ENCODE measurements around the gene RNASEH1.
"Not testable (repeated sequence)": the region's sequence is repeated elsewhere in the genome, so short reads cannot be mapped to it uniquely, and the experiment has no call there.

Gene RNASEH1

DNA sequence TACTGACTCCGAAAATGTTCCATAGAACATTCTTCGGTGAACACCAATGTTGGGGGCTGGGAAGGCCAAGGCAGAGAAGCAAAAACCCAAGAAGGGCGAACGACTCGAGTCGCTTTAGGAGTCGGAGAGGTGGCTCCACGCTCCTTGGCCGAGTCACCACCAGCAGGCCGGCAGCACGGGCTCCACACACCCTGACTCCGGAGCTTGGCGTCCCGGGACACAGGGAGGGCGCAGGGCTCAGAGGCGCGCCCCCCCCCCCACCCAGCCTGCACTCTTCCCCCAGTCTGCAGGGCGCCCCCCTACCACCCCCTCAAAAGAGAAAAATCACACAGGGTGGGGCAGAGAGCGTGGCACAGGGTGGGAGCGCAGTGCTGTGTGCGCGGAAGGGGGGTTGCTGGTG is 31.3 kb downstream of the RNASEH1 start:
- TF ChIP-seq SPI1 (IDR thresholded peaks at IDR 0.05; ENCODE audit: low read depth, low read length) (no peak), POLR2AphosphoS5 (IDR thresholded peaks at IDR 0.05; ENCODE audit: low read depth, low read length) (no peak), POU2F2 (IDR thresholded peaks at IDR 0.05; ENCODE audit: low read depth, low read length) (no peak), POLR2A (IDR thresholded peaks at IDR 0.05; ENCODE audit: low read depth, low read length) (no peak), TAF1 (IDR thresholded peaks at IDR 0.05; ENCODE audit: low read depth, low read length) (no peak), PAX5 (IDR thresholded peaks at IDR 0.05; ENCODE audit: insufficient read depth, low read length, severe bottlenecking) (no peak)
- no peak for DNase-seq (ENCODE audit: insufficient read length, low spot score)
- no peak for FAIRE-seq

DNA sequence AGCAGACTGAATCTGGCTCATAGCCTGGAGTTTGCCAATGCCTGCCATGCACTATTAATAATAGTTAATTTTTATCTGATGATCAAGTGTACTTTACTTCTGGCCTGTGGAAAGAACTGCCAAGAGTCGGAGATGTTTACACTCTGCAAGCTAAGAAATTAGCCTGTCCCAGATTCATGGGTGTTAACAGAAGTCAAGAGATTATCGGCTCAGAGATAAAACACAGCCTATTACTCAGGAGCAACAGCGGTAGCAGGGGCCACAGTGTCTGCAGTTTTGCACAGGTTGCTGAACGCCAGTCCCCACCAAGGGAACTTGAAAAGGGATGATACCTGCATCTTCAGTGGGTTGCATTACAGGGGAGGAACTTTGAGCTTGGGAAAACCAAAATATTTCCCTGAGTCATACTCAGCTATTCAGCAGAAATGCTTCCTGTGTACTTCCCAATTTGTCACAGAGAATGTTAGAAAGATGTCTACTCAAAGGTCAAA is 34.5 kb downstream of the RNASEH1 start:
- FAIRE-seq (no peak), DNase-seq (ENCODE audit: insufficient read length, low spot score) (no peak)
- TF ChIP-seq POU2F2 (IDR thresholded peaks at IDR 0.05; ENCODE audit: low read depth, low read length) (no peak), TAF1 (IDR thresholded peaks at IDR 0.05; ENCODE audit: low read depth, low read length) (no peak), SPI1 (IDR thresholded peaks at IDR 0.05; ENCODE audit: low read depth, low read length) (no peak), PAX5 (IDR thresholded peaks at IDR 0.05; ENCODE audit: insufficient read depth, low read length, severe bottlenecking) (no peak), POLR2A (IDR thresholded peaks at IDR 0.05; ENCODE audit: low read depth, low read length) (no peak), POLR2AphosphoS5 (IDR thresholded peaks at IDR 0.05; ENCODE audit: low read depth, low read length) (no peak)

DNA sequence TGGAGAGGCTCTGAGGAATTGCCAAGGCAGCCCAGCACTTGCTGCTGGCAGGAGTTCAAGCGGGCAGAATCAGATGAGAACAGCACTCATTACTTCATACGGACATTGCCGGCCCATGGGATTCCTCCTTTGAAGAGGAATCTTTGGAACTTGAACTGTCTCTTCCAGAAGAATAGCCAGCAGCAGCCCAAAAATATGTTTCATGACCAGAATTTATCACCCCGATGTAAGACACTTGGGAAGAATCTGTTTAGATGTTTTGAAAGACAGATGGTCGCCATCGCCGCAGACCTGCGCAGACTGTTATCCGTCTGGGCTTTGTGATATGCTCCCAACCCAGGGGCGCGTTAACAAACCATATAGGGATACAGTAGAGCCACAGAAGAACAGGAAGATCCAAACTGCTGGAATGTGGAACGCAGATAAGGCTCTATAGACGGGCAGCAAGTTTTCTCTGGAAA is 35.1 kb downstream of the RNASEH1 start:
- FAIRE-seq (no peak), DNase-seq (ENCODE audit: insufficient read length, low spot score) (no peak)
- TF ChIP-seq SPI1 (IDR thresholded peaks at IDR 0.05; ENCODE audit: low read depth, low read length) (no peak), POLR2A (IDR thresholded peaks at IDR 0.05; ENCODE audit: low read depth, low read length) (no peak), TAF1 (IDR thresholded peaks at IDR 0.05; ENCODE audit: low read depth, low read length) (no peak), POLR2AphosphoS5 (IDR thresholded peaks at IDR 0.05; ENCODE audit: low read depth, low read length) (no peak), PAX5 (IDR thresholded peaks at IDR 0.05; ENCODE audit: insufficient read depth, low read length, severe bottlenecking) (no peak), POU2F2 (IDR thresholded peaks at IDR 0.05; ENCODE audit: low read depth, low read length) (no peak)

DNA sequence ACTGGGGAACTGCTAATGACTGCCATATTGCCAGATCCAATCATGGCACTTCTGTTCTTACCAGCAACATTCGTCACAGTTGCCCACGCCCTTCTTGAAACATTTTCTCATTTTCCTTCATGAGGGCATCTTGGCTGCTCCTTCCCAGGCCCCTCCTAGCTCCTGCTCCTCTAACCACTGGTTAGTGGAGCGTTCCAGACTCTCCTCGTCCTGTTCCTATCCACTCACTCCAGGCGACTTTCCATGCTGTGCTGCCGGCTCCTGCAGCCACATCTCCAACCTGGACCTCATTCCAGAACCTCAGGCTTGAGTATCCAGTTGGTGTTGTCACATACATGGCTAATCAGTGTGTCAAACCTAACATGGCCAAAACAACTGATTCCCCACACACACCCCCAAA is 37.5 kb downstream of the RNASEH1 start:
- no peak for TF ChIP-seq POLR2A (IDR thresholded peaks at IDR 0.05; ENCODE audit: low read depth, low read length)
- TF ChIP-seq TAF1 (IDR thresholded peaks at IDR 0.05; ENCODE audit: low read depth, low read length) = no peak
- TF ChIP-seq PAX5 (IDR thresholded peaks at IDR 0.05; ENCODE audit: insufficient read depth, low read length, severe bottlenecking) = no peak
- FAIRE-seq (no peak), DNase-seq (ENCODE audit: insufficient read length, low spot score) (no peak)

DNA sequence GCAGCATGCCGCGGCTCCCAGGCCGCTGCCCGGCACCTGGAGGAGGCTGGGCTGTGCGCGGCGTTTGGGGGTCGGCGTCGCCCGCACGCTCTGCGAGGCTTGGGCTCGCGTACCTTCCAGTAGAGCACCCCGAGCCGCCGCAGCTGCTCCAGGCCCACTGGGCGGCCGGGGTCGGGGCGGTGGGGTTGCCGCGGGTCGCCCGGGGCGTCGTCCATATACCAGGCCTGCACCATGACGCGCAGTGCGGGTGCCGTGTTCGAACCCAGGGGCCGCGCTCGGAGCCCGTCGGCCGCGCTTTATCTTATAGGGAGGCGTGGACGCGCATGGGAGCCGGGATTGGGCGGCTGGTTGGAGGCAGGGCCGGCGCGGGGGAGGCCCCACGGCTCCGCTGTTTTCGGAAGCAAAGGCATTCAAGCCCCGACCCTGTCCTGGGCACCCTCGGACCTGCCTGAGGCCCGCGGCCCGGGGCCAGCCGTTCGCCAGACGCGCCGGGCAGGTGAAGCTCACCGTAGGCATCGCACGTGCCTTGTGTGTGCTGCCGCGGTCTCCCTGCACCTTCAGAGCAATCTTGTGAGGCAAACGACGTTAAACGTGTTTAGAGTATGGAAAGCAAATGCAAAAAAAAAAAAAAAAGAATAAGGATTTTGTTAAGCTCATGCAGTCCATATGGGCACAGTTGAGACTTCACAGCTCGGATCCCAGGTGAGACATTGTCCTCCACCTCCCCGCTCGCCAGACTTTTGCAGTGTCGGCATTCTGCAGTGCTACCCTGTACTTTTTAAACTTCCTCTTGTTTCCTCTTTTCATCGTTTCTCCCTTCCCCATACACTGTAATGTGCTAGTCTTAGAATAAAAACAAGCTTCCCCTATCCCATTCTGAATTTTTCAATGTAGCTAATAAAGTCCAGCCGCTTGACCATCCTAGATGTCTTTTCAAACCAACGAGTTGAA is 38.6 kb downstream of the RNASEH1 start, which contains the start of gene ADI1:
Gene ADI1 (minus strand): TSS at position 277 of the 951 bp plus-strand sequence. CDS start 44 bp downstream, at position 233.
- DNase-seq (ENCODE audit: insufficient read length, low spot score) (peak; percentile 73), FAIRE-seq (no peak)
- TF ChIP-seq TAF1 (IDR thresholded peaks at IDR 0.05; ENCODE audit: low read depth, low read length) (peak; percentile 53; the same call in 1 of the 2 replicates), PAX5 (IDR thresholded peaks at IDR 0.05; ENCODE audit: insufficient read depth, low read length, severe bottlenecking) (no peak), POLR2A (IDR thresholded peaks at IDR 0.05; ENCODE audit: low read depth, low read length) (peak; percentile 76; the same call in 1 of the 2 replicates), SPI1 (IDR thresholded peaks at IDR 0.05; ENCODE audit: low read depth, low read length) (no peak), POLR2AphosphoS5 (IDR thresholded peaks at IDR 0.05; ENCODE audit: low read depth, low read length) (peak; percentile 75; the same call in 1 of the 2 replicates), POU2F2 (IDR thresholded peaks at IDR 0.05; ENCODE audit: low read depth, low read length) (peak; percentile 49; the same call in 1 of the 2 replicates)

DNA sequence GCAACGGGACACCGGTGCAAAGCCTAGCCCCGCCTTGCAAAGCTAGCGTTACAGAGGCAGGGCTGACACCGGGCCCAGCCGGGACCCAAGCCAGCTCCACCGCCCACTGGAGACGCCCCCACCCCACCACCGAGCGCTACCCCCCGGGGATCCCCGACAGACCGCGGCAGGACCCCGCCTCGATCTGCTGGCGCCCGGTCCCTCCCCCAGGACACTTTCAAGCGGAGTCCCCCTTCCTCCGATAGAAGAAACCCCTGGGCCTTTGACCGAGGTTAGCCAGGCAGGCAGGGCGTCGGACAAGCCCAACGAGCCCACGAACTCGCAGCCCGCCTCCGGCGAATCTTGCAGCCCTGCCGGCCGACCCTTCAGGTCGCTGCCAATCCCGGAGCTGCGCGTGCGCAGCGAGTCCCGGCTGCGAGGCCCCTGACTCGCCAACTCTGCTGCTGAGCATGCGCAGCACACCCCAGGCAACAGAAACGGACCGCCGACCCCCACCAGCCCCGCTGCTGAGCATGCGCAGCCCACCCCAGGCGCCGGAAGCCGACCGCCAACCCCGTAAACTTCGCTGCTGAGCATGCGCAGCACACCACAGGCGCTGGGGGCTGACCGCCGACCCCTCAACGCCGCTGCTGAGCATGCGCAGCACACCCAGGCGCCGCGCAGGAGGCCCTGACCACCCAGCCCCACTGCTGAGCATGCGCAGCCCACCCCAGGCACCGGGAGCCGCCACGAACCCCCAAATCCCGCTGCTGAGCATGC is 39.5 kb downstream of the RNASEH1 start:
- peak; percentile 100 for FAIRE-seq
- peak; percentile 88 for TF ChIP-seq POLR2A (IDR thresholded peaks at IDR 0.05; ENCODE audit: low read depth, low read length)
- TF ChIP-seq TAF1 (IDR thresholded peaks at IDR 0.05; ENCODE audit: low read depth, low read length) = no peak
- 0 out of 2 replicates have a peak, but pooled peaks have one; percentile 21 for TF ChIP-seq POU2F2 (IDR thresholded peaks at IDR 0.05; ENCODE audit: low read depth, low read length)
- no peak for TF ChIP-seq PAX5 (IDR thresholded peaks at IDR 0.05; ENCODE audit: insufficient read depth, low read length, severe bottlenecking)
- TF ChIP-seq SPI1 (IDR thresholded peaks at IDR 0.05; ENCODE audit: low read depth, low read length) = no peak
- peak; percentile 86; the same call in 1 of the 2 replicates for TF ChIP-seq POLR2AphosphoS5 (IDR thresholded peaks at IDR 0.05; ENCODE audit: low read depth, low read length)
- DNase-seq (ENCODE audit: insufficient read length, low spot score) = peak; percentile 99

DNA sequence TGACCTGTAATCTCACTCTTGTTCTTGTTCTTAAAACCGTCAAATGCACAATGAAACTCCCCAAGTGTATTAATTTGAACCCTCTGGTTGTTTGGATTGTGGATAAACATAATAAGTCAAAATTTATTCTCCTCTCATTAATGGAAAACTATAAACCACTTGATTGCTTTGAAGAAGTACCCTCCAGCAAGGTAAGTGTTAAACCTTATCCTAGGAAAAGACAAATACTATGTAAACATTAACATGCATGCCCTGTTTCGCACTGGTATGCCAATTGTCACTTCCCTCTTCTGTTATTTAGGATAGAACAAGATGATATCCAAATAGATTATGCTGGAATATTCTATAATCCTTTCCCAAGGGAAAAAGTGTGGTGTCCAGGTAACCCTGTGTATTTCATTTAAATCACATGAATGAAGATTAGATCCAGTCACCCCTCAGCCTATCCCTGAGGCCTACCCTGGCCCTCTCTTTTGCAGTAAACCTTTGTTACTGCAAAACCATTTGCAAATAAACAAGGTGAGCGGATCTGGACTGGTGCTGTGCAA is 40.1 kb downstream of the RNASEH1 start:
- no peak for DNase-seq (ENCODE audit: insufficient read length, low spot score)
- no peak for FAIRE-seq
- TF ChIP-seq POLR2AphosphoS5 (IDR thresholded peaks at IDR 0.05; ENCODE audit: low read depth, low read length) = no peak
- no peak for TF ChIP-seq POU2F2 (IDR thresholded peaks at IDR 0.05; ENCODE audit: low read depth, low read length)
- no peak for TF ChIP-seq PAX5 (IDR thresholded peaks at IDR 0.05; ENCODE audit: insufficient read depth, low read length, severe bottlenecking)
- no peak for TF ChIP-seq POLR2A (IDR thresholded peaks at IDR 0.05; ENCODE audit: low read depth, low read length)
- no peak for TF ChIP-seq TAF1 (IDR thresholded peaks at IDR 0.05; ENCODE audit: low read depth, low read length)
- no peak for TF ChIP-seq SPI1 (IDR thresholded peaks at IDR 0.05; ENCODE audit: low read depth, low read length)

DNA sequence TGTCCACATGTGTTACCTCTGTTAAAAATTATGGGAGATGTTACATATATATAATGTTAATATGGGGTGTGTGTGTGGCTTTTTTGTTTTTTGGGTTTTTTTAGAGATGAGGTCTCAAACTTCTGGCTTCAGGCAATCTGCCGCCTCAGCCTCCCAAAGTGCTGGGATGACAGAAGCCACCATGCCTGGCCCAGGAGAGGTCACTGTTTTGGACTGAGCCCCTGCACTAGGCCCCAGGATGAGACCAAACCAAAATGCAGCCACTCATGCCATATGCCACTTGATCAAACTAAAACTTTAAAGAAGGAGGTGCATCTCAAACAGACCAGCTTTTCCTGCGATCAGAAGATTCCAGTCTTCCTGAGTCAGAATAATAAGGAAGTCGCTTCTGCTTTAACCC is 41.3 kb downstream of the RNASEH1 start:
- TF ChIP-seq TAF1 (IDR thresholded peaks at IDR 0.05; ENCODE audit: low read depth, low read length) (no peak), SPI1 (IDR thresholded peaks at IDR 0.05; ENCODE audit: low read depth, low read length) (no peak), PAX5 (IDR thresholded peaks at IDR 0.05; ENCODE audit: insufficient read depth, low read length, severe bottlenecking) (no peak), POU2F2 (IDR thresholded peaks at IDR 0.05; ENCODE audit: low read depth, low read length) (no peak), POLR2A (IDR thresholded peaks at IDR 0.05; ENCODE audit: low read depth, low read length) (no peak), POLR2AphosphoS5 (IDR thresholded peaks at IDR 0.05; ENCODE audit: low read depth, low read length) (no peak)
- DNase-seq (ENCODE audit: insufficient read length, low spot score) (no peak), FAIRE-seq (no peak)

DNA sequence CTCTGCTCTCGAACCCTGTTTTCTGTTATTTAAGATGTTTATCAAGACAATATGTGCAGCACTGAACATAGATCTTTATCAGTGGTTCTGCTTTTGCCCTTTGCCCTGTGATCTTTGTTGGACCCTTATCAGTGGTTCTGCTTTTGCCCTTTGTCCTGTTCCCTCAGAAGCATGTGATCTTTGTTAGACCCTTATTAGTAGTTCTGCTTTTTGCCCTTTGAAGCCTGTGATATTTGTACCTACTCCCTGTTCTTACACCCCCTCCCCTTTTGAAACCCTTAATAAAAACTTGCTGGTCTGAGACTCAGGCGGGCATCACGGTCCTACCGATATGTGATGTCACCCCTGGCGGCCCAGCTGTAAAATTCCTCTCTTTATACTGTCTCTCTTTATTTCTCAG is 42.7 kb downstream of the RNASEH1 start:
- FAIRE-seq; DNase-seq (ENCODE audit: insufficient read length, low spot score): not testable (repeated sequence)

Measured in GM12891 (cell line).